AML-193 (cell line): Measurements from ENCODE around the gene ATP10A.
"Not testable (repeated sequence)": the region's sequence is repeated elsewhere in the genome, so short reads cannot be mapped to it uniquely, and the experiment has no call there.

Experiments used
- DNase-seq, 2 experiments: peaks; one replicate each; lab custom pipeline; 2025; lab: John Stamatoyannopoulos, UW

Gene ATP10A

GRCh38 chr15:25856059-25856458 lies 7.1 kb downstream of the ATP10A start:
- not testable (repeated sequence) for DNase-seq

DNA sequence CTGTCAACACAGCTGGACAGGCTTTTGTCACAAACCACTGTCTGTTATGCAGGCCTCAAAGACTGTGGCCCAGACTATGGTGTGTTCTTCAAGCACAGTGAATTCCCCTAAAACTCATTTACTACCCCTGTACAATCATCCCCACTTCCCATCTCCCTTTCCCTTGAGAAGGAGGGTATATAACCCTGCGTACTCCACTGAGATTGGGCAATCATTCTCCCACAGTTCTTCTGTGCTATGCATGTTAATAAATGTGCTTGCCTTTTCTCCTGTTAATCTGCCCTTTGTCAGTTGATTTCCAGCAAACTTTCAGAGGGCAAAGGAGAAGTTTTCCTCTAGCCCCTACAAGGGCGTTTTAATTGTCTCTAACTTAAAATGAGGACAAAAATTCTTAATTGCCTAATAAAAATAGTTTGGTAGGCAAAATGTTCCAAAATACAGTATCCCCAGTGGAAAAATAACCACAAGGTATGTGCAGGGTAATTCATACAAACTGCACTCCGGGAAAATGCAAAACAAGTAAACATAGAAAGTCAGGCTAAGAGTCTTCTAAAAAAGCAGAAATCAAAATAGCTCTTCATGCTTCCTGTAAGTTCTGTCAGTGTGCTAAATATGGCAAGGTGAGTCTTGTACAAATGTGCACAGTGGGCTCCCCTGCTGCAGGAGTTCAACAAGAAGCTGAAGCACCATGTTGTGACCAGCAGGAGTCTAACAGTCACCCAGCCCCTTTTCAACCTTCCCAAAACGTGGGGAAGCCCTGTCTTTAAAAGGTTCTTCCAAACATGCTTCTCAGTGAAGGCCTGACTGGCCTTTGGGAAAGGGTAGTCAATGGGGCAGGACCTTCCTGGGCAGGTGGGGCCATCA lies 10.2 kb downstream of the ATP10A start:
- no peak for DNase-seq

- no peak for DNase-seq
Observed at GRCh38 chr15:25852027-25852426, 11.1 kb downstream of the ATP10A start.

DNA sequence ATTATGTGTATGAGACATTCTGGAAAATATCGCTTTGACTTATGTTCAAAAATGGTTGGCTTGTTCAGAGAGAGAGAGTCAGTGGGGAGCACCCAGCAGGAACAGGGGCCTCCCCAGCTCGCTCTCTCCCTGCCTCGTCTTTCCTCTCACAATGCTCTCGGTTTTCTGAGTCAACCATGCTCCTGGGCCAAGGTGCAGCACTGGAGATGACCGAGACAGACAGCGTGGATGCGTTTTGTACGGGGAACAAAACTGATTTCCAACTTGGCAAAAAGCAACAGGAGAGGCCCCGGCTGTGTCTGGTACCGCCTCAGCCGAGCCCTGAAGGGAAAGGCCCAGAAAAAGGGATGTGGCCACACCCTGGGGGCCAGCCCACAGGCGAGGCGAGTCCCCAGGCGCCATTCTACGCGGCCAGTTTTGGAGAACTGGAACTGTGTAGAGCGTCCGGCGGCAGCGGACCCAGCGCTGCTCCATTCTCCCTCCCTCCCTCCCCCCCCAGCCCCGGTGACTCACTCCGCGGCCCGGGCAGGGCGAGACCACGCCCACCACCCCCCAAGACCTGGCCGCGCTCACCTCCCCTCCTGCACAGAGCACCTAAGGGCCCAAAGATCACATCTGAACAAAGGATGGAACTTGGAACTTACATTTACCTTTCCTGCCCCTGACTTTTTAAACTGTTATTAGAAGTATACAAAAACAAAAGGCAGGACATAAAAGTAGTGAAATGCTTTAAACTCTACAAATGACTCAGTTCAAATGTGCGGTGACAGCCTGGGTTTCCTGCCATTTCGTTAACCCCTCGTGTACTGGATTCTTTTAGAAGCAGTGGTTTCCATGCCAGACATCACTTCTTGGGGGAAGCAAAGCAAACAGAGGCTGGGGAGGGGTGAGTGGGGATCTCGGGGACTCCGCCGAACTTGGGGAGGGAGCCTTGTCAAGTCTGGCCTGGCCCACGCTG lies 12.7 kb downstream of the ATP10A start:
- peak in 1 of 2 experiments; percentile 5 for DNase-seq

DNA sequence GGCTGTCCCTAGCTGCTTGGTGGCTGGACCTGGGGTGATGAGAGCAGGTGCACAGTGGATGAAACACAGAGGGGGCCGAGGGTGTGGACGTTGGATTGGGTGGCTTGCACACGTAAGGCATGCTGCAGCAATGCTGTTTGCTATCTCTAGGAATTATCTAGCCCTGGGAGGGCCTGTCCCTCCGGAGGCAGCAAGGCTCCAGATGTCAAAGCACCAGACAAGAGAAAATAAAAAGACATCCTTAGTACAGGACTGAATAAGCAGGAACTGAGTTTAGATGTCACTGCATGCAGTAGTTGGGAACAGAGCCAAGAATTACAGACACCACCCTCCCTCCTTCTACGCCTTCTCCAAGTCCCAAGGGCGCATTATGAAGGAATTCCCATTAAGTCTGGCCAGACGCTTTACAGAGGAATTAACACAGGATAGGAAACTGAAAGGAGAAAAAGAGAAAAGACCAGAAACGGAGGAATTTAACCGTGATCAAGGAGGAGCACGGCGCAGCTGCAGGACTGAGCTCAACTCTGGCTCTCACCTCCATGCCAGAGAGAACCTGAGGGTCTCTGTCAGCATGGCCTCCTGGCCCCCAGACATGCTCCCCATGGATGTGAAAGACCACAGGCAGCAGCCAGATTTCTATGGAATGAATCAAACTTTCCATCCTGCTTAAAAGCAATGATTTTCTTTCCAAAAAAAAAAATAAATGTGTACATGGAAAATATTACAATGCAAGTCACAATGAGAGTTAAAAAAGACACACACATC lies 13.8 kb downstream of the ATP10A start:
- no peak for DNase-seq

GRCh38 chr15:25848784-25849156 lies 14.4 kb downstream of the ATP10A start:
- no peak for DNase-seq

GRCh38 chr15:25848325-25848724 lies 14.8 kb downstream of the ATP10A start:
- no peak for DNase-seq

GRCh38 chr15:25847051-25847450 lies 16.1 kb downstream of the ATP10A start:
- DNase-seq: no peak

DNA sequence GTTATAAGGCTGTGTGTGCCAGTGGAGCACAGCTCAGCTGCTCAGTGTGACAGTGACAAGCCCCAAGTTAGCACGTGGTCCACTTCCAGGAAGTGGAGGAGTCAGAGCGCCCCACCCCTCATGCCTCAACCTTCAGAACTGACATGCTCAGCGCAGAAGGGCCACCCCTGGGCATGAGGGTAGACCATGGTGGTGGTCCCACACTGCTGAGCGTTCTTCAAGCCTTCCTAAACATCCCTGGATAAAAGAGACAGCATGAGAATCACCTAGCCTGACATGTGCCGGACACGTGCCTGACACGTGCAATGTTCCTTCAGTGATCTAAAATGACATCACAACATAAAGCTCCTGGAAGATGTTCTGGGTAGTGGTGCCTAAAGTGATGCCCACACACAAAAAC lies 16.8 kb downstream of the ATP10A start:
- no peak for DNase-seq

DNA sequence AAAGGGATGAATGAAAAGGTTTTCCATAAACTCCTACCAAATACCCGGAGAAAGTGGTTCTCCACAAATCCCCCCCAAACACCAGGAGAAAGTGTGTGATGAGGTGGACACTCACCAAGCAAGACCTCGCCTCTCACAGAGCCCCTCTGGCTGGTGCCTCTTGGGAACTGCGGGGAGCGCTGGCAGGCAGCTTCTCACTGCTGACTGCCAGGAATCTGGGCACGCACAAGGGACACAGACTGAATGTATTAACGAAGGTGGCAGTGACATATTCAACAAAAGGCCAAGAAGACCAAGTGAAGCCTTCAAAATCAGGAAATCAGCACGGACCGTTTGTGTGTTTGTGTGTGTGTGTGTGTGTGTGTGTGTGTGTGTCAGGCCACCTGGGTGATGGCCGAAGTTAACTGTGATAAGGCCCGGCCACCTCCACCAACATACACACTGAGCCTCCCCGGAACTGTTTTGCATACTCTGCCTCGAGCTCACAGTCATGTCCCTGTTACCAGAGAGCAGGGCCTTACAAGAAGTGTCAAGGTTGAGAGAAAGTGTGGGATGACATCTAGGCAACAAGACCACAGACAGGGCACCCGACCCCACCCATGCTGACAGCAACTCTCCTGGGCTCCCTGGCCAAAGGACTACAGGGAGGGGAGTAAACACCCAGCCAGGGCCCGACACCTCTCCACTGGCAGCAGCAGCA lies 18.0 kb downstream of the ATP10A start:
- no peak for DNase-seq

- no peak for DNase-seq
Observed at GRCh38 chr15:25844542-25844941, 18.6 kb downstream of the ATP10A start.

DNA sequence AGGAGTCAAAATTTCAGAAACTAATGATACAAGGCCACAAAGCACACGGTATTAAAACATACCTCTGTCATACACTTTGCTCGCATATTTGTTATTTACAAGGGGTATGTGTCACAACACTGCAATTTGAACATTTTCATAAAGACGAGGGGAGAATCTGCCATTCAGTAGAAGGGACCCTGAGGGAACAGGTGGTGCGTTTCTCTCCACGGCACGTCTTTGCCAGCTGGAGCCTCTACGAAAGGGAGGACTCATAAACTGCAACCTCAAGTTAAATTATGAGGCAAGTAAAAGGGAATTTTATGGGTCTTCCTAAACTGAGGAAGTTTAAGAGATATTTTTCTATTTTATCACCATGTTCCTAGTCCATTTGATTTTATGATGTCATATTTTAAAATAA lies 19.1 kb downstream of the ATP10A start:
- DNase-seq: no peak

DNA sequence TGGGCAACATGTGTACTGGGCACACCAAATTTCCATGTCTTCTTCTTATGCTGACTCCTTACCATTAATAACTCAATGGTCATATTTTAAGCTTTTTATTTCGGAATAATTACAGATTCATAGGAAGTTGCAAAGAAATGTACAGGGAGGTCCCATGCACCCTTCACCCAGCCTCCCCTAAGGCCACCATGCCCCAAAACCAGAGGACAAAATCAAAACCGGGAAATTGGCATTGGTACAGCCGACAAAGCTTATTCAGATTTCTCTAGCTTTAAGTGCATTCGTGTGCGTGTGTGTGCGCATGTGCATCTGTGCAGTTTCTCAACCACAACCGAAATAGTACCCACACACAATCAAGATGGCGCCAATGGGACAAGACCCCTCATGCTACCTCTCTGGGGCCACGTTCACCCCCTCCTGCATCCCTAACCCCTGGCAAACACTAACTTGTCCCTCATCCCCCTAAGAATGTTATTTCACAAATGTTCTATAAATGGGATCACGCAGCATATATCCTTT lies 23.4 kb downstream of the ATP10A start:
- no peak for DNase-seq

DNA sequence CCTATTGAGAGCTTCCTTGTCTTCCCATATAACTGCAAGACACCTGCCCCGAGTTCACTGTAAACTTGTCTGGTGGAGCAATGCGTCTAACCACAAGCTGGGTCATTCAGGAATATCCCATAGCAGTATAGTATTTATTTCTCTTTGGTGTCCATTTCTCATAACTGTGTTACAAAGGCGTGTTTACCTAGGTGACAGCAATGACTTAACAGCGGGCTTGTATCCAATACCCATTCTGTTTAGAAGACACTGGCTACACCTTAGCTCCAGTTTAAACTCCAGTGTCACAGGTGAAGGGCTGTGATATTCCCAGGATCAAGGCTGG lies 24.3 kb downstream of the ATP10A start:
- DNase-seq: no peak

GRCh38 chr15:25838191-25838870 lies 24.8 kb downstream of the ATP10A start:
- DNase-seq: no peak

- no peak for DNase-seq
Observed at GRCh38 chr15:25832158-25832557, 31.0 kb downstream of the ATP10A start.

GRCh38 chr15:25830844-25831451 lies 32.2 kb downstream of the ATP10A start:
- DNase-seq: no peak

- no peak for DNase-seq
Observed at GRCh38 chr15:25829073-25829472, 34.1 kb downstream of the ATP10A start.

DNA sequence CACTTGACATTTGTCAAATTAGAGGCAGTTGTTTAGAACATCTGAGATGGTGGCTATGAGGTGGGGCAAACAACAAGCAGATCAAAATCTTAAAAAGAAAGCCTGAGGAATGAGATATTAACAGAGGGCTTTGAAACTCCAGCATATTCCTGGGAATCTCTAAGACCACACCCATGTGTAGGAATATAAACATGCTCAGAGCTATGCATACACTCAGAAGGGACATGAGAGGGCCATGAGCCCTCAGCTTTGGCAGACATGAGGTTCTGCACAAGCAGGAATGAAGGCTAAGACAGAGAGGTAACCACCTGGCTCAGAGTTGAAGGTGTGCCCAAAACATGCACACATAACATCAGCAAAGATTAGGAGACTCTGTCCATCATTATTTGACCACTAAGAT lies 37.9 kb downstream of the ATP10A start:
- no peak for DNase-seq

GRCh38 chr15:25824618-25825017 lies 38.5 kb downstream of the ATP10A start:
- DNase-seq: no peak
